ENCODE results near the gene CHRNE.
"Not testable (repeated sequence)": the region's sequence is repeated elsewhere in the genome, so short reads cannot be mapped to it uniquely, and the experiment has no call there.

Gene CHRNE

DNA sequence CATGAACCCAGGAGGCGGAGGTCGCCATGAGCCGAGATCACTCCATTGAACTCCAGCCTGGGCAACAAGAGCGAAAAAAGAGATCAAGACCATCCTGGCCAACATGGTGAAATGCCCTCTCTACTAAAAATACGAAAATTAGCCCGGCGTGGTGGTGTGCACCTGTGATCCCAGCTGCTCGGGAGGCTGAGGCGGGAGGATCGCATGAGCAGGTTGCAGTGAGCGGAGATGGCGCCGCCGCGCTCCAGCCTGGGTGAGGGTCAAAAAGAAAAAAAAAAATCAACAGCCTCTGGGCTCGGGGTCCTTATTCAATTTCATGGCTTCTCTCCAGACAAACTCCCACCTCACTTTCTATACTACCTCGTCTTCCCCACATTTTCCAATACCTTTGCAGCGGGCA is 26.0 kb upstream of the CHRNE start:
- Histone ChIP-seq H3K36me3 (ENCODE audit: insufficient read depth, low read length) (peaks cover 3% of the 10 kb centered on the region; the same call in 1 of the 2 replicates), H3K27me3 (ENCODE audit: insufficient read depth, low read length) (no peaks in the 10 kb centered on the region), H3K4me3 (ENCODE audit: low read depth, low read length) (no peak overlapping the region), H3K27ac (ENCODE audit: low read depth, low read length) (no peak overlapping the region), H3K4me1 (ENCODE audit: control insufficient read depth, insufficient read depth, low read length, unreplicated experiment) (peaks cover under 1% of the 10 kb centered on the region), H3K79me2 (ENCODE audit: control insufficient read depth, insufficient read depth, low read length, unreplicated experiment) (no peaks in the 10 kb centered on the region), H2AFZ (ENCODE audit: low read length, unreplicated experiment) (no peak overlapping the region)

DNA sequence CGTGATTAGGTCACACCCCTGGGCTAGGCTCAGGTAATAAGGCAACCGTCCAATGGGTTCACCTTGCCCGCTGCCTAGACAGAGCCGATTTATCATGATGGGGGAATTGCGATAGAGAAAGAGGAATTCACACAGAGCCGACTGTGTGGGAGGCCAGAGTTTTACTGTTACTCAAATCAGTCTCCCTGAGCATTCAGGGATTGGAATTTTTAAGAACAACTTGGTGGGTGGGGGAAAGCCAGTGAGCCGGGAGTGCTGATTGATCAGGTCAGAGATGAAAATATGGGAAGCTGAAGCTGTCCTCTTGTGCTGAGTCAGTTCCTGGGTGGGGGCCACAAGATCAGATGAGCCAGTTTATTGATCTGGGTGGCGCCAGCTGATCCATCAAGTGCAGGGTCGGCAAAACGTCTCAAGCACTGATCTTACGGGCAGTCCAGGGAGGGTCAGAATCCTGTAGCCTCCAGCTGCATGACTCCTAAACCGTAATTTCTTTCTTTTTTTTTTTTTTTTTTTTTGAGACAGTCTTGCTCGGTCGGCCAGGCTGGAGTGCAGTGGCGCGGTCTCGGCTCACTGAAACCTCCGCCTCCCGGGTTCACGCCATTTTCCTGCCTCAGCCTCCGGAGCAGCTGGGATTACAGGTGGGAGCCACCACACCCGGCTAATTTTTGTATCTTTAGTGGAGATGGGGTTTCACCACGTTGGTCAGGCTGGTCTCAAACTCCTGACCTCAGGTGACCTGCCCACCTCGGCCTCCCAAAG is 23.9 kb upstream of the CHRNE start:
- not testable (repeated sequence) for H3K4me3 ChIP-seq (ENCODE audit: low read depth, low read length); H3K27ac ChIP-seq (ENCODE audit: low read depth, low read length); H2AFZ ChIP-seq (ENCODE audit: low read length, unreplicated experiment); H3K4me1 ChIP-seq (ENCODE audit: control insufficient read depth, insufficient read depth, low read length, unreplicated experiment); H3K79me2 ChIP-seq (ENCODE audit: control insufficient read depth, insufficient read depth, low read length, unreplicated experiment); H3K36me3 ChIP-seq (ENCODE audit: insufficient read depth, low read length); H3K27me3 ChIP-seq (ENCODE audit: insufficient read depth, low read length)

DNA sequence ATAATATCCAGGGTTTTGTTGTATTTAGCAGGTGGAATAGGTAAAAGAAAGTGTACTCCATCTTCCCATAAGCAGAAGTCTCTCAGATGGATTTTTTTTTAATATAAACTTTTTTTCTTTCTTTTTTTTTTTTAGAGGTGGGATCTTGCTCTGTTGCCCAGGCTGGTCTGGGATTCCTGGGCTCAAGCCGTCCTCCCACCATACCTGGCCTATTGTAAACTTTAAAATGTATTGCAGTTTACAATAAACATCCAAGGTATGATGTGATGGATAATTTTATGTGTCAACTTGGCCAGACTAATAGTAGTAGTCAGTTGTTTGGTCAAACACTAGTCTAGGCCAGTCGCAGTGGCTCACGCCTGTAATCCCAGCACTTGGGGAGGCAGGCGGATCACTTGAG is 18.4 kb upstream of the CHRNE start:
- no peaks in the 10 kb centered on the region for H3K27me3 ChIP-seq (ENCODE audit: insufficient read depth, low read length)
- H3K4me3 ChIP-seq (ENCODE audit: low read depth, low read length), result no peak overlapping the region
- no peak overlapping the region for H2AFZ ChIP-seq (ENCODE audit: low read length, unreplicated experiment)
- H3K4me1 ChIP-seq (ENCODE audit: control insufficient read depth, insufficient read depth, low read length, unreplicated experiment), result peaks cover 14% of the 10 kb centered on the region
- H3K27ac ChIP-seq (ENCODE audit: low read depth, low read length), result no peak overlapping the region
- H3K36me3 ChIP-seq (ENCODE audit: insufficient read depth, low read length), result no peaks in the 10 kb centered on the region
- H3K79me2 ChIP-seq (ENCODE audit: control insufficient read depth, insufficient read depth, low read length, unreplicated experiment), result no peaks in the 10 kb centered on the region

DNA sequence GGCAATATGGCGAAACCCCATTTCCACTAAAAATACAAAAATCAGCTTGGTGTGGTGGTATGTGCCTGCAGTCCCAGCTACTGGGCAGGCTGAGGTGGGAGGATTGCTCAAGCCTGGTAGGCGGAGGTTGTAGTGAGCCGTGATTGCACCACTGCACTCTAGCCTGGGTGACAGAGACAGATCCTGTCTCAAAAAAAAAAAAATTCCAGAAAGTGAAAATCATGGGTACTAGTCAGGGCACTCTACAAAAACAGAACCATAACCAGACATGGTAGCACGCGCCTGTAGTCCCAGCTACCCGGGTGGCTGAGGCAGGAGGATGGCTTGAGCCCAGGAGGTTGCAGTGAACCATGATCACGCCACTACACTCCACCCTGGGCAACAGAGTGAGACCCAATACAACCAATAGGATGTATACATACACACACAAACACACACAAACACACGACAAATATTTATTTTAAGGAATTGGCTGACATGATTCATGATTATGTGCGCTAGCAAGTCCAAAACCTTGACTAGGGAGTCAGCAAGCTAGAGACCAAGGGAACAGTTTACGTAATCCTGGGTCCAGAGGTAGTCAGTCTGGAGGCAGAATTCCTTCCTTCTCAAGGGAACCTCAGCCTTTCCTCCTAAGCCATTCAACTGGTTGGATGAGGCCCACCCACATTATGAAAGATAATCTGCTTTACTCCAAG is 17.6 kb upstream of the CHRNE start:
- Histone ChIP-seq H2AFZ (ENCODE audit: low read length, unreplicated experiment) (no peak overlapping the region), H3K4me1 (ENCODE audit: control insufficient read depth, insufficient read depth, low read length, unreplicated experiment) (peaks cover 14% of the 10 kb centered on the region), H3K36me3 (ENCODE audit: insufficient read depth, low read length) (no peaks in the 10 kb centered on the region), H3K27me3 (ENCODE audit: insufficient read depth, low read length) (no peaks in the 10 kb centered on the region), H3K4me3 (ENCODE audit: low read depth, low read length) (no peak overlapping the region), H3K27ac (ENCODE audit: low read depth, low read length) (peak overlapping the region; percentile 48), H3K79me2 (ENCODE audit: control insufficient read depth, insufficient read depth, low read length, unreplicated experiment) (no peaks in the 10 kb centered on the region)

- Histone ChIP-seq H2AFZ (ENCODE audit: low read length, unreplicated experiment) (no peak overlapping the region), H3K27me3 (ENCODE audit: insufficient read depth, low read length) (no peaks in the 10 kb centered on the region), H3K4me1 (ENCODE audit: control insufficient read depth, insufficient read depth, low read length, unreplicated experiment) (peaks cover 14% of the 10 kb centered on the region), H3K27ac (ENCODE audit: low read depth, low read length) (no peak overlapping the region), H3K4me3 (ENCODE audit: low read depth, low read length) (peak overlapping the region; percentile 22; the same call in 1 of the 2 replicates), H3K79me2 (ENCODE audit: control insufficient read depth, insufficient read depth, low read length, unreplicated experiment) (no peaks in the 10 kb centered on the region), H3K36me3 (ENCODE audit: insufficient read depth, low read length) (no peaks in the 10 kb centered on the region)
Observed at GRCh38 chr17:4919511-4920047, 16.7 kb upstream of the CHRNE start.

GRCh38 chr17:4914551-4914950 is 11.7 kb upstream of the CHRNE start:
- not testable (repeated sequence) for H3K4me1 ChIP-seq (ENCODE audit: control insufficient read depth, insufficient read depth, low read length, unreplicated experiment); H3K27ac ChIP-seq (ENCODE audit: low read depth, low read length); H3K27me3 ChIP-seq (ENCODE audit: insufficient read depth, low read length); H2AFZ ChIP-seq (ENCODE audit: low read length, unreplicated experiment); H3K79me2 ChIP-seq (ENCODE audit: control insufficient read depth, insufficient read depth, low read length, unreplicated experiment); H3K4me3 ChIP-seq (ENCODE audit: low read depth, low read length); H3K36me3 ChIP-seq (ENCODE audit: insufficient read depth, low read length)

GRCh38 chr17:4913994-4914393 is 11.1 kb upstream of the CHRNE start:
- Histone ChIP-seq H3K27ac (ENCODE audit: low read depth, low read length) (no peak overlapping the region), H2AFZ (ENCODE audit: low read length, unreplicated experiment) (no peak overlapping the region), H3K27me3 (ENCODE audit: insufficient read depth, low read length) (no peaks in the 10 kb centered on the region), H3K36me3 (ENCODE audit: insufficient read depth, low read length) (no peaks in the 10 kb centered on the region), H3K79me2 (ENCODE audit: control insufficient read depth, insufficient read depth, low read length, unreplicated experiment) (no peaks in the 10 kb centered on the region), H3K4me3 (ENCODE audit: low read depth, low read length) (no peak overlapping the region), H3K4me1 (ENCODE audit: control insufficient read depth, insufficient read depth, low read length, unreplicated experiment) (no peaks in the 10 kb centered on the region)

DNA sequence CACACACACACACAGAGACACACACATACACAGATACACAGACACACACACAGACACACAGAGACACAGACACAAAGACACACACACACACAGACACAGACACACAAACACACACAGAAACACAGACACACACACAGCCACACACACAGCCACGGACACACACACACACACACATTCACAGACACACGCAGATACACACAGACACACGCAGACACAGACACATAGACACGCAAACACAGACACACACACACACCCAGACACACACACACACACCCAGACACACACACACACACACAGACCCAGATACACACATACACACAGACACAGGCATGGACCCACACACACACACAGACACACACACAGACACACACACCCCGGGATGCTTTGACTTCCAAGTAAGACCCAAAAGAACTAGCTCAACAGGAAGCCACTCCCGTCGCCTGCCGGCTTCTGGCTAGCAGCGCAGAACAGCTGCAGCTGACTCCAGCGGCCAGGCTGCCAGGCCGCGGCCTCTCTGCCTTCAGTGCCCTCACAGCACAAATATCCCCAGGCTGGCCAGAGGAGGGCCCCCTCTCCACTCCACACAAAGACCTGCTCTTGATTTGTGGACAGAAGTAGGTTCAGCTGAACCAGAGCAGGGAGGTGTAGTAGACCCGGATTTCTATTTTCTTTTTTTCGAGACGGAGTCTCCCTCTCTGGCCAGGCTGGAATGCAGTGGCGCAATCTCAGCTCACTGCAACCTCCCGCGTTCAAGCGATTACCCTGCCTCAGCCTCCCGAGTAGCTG is 6.0 kb upstream of the CHRNE start:
- H3K36me3 ChIP-seq (ENCODE audit: insufficient read depth, low read length), result no peaks in the 10 kb centered on the region
- H3K27me3 ChIP-seq (ENCODE audit: insufficient read depth, low read length), result no peaks in the 10 kb centered on the region
- H3K79me2 ChIP-seq (ENCODE audit: control insufficient read depth, insufficient read depth, low read length, unreplicated experiment), result no peaks in the 10 kb centered on the region
- H3K4me1 ChIP-seq (ENCODE audit: control insufficient read depth, insufficient read depth, low read length, unreplicated experiment), result no peaks in the 10 kb centered on the region
- no peak overlapping the region for H3K27ac ChIP-seq (ENCODE audit: low read depth, low read length)
- H3K4me3 ChIP-seq (ENCODE audit: low read depth, low read length), result no peak overlapping the region
- peak overlapping the region; percentile 9 for H2AFZ ChIP-seq (ENCODE audit: low read length, unreplicated experiment)

DNA sequence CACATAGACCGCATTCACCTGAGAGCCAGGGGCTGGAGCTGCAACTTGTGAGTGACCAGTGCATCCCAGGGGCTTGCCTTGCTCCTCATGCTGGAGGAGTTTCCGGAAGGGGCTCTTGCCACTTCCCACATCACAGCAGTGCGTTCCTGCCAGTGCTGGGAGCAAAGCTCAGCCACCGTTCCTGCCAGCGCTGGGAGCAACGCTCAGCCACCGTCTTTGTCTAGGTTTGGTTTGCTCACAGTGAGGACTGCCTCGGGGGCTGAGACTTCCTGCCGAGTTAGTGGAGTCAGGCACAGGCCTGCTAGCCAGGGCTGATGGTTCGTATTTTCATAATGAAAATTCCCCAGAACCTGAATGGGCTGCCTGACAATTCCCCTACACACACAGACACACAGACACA is 5.4 kb upstream of the CHRNE start:
- Histone ChIP-seq H3K4me1 (ENCODE audit: control insufficient read depth, insufficient read depth, low read length, unreplicated experiment) (no peaks in the 10 kb centered on the region), H2AFZ (ENCODE audit: low read length, unreplicated experiment) (no peak overlapping the region), H3K4me3 (ENCODE audit: low read depth, low read length) (no peak overlapping the region), H3K27me3 (ENCODE audit: insufficient read depth, low read length) (no peaks in the 10 kb centered on the region), H3K79me2 (ENCODE audit: control insufficient read depth, insufficient read depth, low read length, unreplicated experiment) (no peaks in the 10 kb centered on the region), H3K36me3 (ENCODE audit: insufficient read depth, low read length) (no peaks in the 10 kb centered on the region), H3K27ac (ENCODE audit: low read depth, low read length) (no peak overlapping the region)

GRCh38 chr17:4906642-4907041 is 3.7 kb upstream of the CHRNE start:
- H3K27ac ChIP-seq (ENCODE audit: low read depth, low read length); H3K36me3 ChIP-seq (ENCODE audit: insufficient read depth, low read length); H2AFZ ChIP-seq (ENCODE audit: low read length, unreplicated experiment); H3K27me3 ChIP-seq (ENCODE audit: insufficient read depth, low read length); H3K4me3 ChIP-seq (ENCODE audit: low read depth, low read length); H3K79me2 ChIP-seq (ENCODE audit: control insufficient read depth, insufficient read depth, low read length, unreplicated experiment); H3K4me1 ChIP-seq (ENCODE audit: control insufficient read depth, insufficient read depth, low read length, unreplicated experiment): not testable (repeated sequence)
